ENCODE measurements around the gene ARHGAP40.

Gene ARHGAP40

DNA sequence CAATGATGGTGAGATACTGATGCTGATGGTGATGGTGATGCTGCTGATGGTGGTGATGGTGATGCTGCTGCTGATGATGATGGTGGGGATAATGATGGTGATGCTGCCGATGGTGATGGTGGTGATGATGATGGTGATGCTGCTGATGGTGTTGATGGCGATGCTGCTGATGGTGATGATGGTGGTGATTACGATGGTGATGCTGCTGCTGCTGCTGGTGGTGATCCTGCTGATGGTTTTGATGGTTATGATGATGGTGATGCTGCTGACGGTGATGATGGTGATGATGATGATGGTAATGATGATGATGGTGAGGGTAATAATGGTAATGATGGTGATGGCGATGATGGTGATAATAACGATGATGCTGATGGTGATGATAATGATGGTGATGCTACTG is 50.0 kb downstream of the ARHGAP40 start:
- no peak for DNase-seq (ENCODE audit: low spot score)

DNA sequence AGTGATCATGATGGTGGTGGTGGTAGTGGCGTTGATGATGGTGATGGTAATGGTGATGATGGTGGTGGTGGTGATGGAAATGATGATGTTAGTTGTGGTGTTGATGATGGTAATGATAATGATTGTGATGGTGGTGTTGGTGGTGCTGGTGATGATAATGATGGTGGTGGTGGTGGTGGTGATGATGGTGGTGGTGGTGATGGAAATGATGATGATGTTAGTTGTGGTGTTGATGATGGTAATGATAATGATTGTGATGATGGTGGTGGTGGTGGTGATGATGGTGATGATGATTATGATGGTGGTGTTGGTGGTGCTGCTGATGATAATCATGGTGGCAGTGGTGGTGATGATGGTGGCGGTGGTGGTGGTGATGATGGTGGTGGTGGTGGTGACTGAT is 51.4 kb downstream of the ARHGAP40 start:
- no peak for DNase-seq (ENCODE audit: low spot score)

DNA sequence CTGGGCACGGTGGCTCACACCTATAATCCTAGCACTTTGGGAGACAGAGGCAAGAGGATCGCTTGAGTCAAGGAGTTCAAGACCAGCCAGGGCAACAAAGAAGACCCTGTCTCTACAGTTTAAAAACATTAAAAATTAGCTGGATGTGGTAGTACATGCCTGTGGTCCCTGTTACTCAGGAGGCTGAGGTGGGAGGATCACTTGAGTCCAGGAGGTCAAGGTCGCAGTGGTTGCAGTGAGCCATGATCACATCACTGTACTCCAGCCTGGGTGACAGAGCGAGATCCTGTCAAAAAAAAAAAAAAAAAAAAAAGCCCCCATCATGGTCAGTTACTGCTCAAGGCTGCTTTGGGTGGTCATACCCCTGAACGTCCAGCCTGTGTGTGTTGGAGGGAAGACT is 55.8 kb downstream of the ARHGAP40 start:
- no peak for DNase-seq (ENCODE audit: low spot score)

DNA sequence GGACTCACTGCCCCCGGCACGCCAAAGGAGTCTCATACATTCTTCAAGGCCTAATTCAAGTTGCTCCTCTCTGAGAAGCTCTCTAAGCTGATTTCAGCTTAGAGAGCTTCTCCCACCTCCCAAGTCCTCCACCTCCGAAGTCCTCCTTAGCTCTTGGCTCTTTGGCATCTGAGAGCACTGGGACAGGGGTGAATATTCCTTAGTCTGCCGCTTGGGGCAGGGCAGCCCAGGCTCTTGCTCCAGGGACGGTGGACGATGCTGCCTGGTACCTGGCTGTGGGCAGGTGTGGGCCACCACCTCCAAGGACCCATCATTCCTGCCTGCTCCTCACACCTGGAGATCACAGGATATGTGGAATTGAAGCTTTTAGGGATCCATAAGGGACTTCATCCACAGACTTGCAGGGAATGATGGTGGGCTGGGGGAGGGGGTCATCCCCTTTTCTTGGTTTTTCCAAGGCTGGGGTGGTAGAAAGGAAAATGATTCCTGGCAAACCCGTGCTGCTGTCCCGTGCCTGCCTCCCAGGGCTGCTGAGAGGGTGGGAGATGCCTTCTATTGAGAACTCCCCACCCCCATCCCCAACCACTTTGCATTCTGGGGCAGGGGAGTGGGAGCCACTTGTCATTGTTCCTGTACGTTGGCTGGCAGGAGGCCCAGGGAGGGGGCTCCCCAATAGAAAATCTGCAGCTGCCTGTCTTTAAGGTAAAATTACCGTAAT is 57.4 kb downstream of the ARHGAP40 start:
- DNase-seq (ENCODE audit: low spot score), result peak; percentile 58

DNA sequence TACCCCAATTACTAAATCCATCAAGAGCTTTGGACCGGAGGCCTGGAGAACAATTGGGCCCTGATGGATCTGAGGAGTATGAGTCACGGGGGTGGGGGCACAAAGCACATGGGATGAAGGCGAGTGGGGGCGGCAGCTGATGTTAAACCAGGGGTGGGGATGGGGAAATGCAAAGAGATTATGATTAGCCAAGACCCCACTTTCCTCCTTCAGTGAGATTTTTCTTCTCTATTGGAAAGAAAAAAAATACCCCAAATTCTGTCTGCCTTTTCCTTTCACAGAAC is 57.9 kb downstream of the ARHGAP40 start:
- DNase-seq (ENCODE audit: low spot score), result no peak

DNA sequence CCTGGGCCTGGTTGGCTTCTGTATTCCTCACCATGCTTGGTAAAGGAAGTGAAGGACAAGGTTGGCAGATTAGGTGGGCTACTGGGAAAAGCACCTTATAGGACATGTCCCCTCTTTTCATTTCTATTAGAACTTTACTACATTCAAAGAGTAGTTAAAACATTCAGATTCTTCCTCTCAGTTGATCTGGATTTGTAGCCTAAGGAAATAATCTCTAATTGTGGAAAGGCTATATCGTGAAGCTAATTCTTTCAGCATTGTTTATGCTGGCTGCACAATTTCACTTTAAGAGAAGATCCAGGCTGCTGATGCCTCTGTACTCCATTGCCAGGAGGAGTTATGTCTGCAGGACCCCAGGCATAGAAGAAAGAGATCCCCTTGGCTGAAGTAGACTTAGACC is 58.8 kb downstream of the ARHGAP40 start:
- DNase-seq (ENCODE audit: low spot score), result no peak

DNA sequence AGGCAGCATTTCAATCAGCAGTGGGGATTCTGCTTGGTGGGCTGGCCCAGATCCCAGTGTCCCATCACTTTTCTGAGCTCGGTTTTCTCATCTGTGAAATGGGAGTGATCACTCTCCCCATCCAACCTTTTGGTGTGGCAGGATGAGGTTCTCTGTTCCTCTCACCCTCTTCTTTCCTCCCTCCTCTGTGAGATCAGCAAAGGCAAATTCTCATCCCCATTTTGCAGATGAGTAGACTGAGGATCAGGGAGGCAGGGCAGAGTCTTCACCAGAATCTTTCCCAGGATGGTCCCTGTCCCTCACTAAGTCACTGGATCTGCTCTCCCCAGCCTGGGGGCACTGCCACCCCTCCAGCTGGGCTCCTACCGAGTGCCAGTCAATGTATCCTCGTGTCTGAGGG is 62.1 kb downstream of the ARHGAP40 start:
- DNase-seq (ENCODE audit: low spot score), result no peak

DNA sequence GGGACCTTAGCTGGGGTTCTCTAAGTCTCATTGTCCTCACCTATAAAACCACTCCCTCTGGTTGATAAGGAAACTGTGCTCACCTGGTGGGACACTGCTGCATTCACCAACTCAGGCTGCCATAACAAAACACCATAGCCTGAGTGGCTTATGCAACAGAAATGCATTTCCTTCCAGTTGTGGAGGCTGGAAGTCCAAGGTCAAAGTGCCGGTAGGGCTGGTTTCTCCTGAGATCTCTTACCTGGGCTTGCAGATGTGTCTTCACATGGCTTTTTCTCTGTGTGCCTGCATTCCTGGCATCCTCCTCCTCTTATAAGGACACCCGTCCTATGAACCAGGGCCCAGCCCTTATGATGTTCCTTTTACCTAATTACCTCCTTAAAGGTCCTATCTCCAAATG is 62.7 kb downstream of the ARHGAP40 start:
- no peak for DNase-seq (ENCODE audit: low spot score)

DNA sequence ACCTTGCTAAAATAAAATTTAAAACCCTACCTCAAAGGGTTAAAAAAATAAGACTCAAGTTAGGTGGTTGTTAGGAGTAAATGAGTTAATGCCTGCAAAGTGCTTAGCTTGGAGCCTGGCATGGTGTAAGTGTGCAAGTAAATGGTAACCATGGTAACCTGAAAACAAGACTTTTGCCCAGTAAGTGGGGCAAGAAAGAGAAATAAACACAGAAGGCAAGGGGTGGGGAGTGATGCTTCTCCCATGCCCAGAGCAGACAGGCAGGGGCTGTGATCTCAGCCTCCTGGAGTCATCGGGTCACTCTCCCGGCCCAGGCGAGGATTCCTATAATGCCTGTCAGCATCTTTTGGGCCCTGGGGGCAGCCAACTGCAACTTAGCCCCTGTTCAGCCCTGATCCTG is 63.5 kb downstream of the ARHGAP40 start:
- DNase-seq (ENCODE audit: low spot score), result no peak

DNA sequence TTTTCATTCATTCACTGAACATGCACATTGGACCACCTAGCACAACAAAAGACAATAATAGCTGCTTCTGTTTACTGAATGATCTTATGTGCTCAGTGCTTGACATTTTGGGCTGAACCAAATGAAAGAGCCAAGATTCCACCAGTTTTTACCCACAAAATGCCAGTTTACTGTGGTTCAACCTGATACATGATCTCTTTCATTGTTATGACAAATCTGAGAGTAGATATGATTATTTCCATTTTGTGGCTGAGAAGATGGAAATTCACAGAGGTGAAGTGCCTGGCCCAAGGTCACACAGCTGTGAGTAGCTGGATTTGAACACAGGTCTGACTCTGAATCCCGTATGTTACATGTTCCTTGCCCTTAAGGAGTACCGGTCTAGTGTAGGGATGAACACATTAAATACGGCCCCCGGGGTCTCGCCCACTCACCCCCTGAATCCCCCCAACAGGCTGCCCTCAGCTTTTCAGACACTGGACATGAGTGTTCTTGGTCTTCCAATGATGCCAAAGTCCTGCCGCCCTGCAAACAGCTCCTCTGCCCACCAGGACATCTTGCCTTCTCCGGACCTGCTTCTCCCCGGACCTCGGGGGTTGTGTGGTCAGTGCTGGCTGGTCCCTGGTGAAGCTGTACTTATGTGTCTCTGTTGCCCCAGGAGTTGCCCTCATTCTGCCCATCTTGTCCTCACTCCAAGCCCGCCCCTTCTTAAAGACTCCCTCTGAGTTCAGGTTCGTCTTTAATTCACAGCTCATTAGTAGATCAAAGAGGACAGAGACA is 64.1 kb downstream of the ARHGAP40 start:
- DNase-seq (ENCODE audit: low spot score), result no peak

DNA sequence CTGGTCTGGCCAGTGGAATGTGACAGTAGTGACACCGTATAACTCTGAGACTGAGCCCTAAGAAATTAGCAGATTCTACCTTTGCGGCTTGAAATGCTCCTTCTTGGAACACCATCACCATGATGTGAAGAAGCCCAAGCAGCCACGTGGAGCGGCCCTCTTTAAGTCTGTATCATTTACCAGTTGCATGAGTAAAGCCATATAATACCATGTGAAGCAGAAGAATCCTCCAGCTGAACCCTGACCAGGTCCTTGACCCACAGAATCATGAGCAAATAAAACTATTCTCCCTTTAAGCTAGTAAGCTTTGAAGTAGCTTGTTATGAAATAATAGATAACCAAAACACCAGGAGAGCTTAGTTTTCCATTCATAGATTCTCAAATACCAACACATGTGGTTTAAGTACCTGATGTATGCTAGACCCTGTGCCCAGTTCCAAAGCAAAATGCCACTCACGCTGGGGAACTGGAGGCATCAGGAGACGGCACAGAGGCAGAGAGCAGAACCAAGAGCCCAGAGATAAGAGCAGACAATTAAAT is 65.9 kb downstream of the ARHGAP40 start:
- no peak for DNase-seq (ENCODE audit: low spot score)

DNA sequence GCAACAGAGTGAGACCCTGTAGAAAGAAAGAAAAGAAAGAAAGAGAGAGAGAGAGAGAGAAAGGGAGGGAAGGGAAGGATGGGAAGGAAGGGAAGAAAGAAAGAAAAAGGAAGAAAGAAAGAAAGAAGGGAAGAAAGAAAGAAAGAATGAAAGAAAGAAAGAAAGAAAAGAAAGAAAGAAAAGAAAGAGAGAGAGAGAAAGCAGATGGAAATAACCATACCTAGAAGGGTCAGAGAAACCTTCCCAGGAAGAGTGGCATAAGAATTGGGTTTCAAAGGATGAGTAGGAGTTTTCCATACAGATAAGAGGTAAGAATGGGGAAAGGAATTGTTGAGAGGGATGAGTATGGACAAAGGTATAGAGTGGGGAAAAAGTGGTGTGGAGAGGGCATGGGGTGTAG is 68.1 kb downstream of the ARHGAP40 start:
- no peak for DNase-seq (ENCODE audit: low spot score)

DNA sequence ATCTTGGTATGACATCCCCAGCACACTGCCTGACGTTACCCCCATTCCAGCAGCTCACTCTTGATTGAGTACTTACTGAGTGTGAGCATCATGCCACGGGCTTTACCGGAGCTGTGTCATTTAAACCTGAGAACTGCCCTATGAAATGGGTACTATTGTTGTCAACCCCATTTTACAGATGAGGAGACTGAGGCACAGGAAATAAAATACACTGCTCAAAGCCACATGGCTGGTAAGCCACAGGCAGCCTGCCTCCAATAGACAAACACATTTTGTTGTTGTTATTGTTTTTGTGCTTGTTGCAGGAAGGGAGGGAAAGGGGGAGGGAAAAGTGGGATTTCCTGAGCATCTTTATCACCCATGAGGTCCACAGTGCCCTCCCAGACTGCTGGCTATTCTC is 69.2 kb downstream of the ARHGAP40 start:
- no peak for DNase-seq (ENCODE audit: low spot score)

DNA sequence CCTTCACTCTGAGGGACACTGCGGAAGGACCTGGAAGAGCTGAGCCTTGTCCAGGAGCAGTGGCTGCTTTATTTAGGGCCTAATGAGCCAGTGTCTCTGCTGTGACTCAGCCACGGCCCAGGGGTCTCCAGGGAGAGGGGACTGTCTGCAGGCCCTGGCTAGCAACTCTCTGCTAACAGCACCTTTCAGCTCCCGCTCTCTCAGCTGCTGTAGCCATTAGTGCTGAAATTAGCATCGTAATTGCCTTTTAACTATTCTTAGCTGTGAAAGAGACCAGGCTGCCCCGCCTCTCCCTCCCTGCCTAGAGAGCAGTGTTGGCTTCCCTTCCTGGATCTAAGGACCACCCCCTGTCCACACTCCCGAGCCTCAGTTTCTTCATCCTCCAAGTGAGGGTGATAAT is 69.6 kb downstream of the ARHGAP40 start:
- no peak for DNase-seq (ENCODE audit: low spot score)

DNA sequence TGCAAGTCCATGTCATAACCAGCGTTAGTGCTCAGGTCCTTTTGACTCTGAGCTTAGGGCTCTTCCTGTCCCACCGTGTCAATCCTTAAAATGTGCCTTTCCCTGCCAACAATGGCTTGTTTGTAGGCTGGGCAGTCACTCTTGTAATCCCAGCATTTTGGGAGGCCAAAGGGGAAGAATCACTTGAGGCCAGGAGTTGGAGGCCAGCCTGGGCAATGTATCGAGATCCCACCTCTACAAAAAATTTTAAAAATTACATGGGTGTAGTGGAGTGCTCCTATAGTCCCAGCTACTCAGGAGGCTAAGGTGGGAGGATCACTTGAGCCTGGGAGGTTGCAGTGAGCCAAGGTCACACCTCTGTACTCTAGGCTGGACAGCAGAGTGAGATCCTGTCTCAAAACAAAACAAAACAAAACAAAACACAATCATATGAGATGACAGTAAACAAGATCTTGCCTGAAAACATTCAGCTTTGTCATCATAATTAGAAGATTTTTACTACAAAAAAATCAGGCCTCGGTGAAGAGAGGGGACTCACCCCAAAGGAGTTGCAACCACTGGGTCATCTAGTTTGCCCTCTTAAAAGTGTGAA is 70.2 kb downstream of the ARHGAP40 start:
- DNase-seq (ENCODE audit: low spot score), result no peak

DNA sequence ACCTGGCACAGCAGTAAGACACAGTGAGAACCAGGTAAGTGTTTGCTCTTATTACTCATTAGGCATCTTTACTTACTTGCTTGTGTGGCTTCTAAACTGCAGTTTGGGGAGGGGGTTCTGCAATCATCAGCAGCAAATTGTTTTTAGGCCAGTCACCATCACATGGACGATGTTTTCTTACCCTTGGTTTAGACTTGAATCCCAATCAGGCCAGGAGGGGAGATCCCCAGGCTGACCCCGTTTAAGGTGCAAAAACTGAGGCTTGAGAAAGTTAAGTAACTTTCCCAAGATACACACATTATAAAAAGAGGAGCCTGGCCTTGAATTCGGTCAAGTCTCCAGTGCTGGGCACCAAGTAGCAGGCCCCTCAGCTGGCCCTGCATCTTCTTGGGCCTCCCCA is 70.9 kb downstream of the ARHGAP40 start:
- no peak for DNase-seq (ENCODE audit: low spot score)

DNA sequence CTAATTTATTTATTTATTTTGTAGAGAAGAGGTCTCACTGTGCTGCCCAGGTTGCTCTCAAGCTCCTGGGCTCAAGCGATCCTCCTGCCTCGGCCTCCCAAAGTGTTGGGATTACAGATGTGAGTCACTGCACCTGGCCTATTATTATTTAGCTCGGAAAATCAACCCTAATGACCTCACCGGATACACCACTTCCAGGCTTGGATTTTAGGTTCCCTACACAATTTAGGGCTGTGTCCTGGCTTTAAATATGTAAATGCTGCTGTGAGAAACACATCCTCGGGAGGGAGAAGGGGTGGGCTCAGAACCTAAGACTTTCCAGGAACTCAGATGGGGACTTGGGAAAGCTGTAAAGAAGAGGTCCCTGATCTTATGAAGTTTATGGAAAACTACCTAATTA is 71.7 kb downstream of the ARHGAP40 start:
- DNase-seq (ENCODE audit: low spot score), result no peak

DNA sequence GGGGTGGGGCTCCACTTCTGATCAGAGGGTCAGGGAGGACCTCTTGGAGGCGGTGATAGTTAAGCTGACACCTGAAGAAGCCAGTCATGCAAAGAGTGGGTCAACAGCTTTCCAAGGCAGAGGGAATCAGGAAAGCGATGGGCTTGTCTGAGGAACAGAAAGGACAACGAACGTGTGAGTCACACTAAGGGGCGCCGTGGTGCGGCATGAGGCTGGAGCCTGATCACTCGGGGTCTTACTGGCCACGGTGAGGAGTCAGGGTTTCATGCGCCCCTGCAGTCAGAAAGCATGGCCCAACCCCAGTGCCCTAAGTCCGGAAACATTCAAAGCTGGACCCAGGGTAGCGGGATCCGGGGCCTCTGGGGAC is 72.1 kb downstream of the ARHGAP40 start:
- DNase-seq (ENCODE audit: low spot score), result no peak

DNA sequence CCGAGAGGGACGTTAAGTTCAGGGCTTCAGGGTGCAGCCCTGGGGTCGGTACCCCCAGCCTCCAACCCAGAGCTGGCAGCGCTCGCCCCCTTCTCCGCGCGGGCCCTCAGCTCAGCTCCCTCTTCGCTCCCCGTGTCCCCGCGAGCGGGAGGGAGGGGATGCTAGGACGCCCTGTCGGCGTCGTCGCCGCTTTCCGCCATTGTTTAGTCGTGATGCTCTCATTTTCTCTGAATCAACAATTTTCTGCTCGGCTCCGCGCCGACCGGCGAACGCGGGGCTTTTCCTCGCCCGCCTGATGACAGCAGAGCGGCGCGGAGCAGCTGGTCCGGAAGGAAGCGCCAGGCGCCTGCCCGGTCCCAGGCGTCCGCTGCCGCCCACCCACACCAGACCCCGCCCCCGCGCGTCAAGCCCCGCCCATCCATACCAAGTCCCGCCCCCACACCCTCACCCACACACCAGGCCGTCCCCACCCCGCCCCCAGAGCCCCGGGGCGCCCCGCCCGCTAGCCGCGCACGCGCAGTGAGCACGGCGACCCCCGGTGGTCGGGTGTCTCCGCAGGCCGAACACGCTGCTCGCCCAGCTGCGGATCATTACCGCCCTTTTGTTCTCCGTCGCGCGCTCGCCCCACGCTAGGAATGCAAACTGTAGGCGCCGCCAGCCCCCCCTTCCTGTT is 72.6 kb downstream of the ARHGAP40 start:
- DNase-seq (ENCODE audit: low spot score), result no peak

DNA sequence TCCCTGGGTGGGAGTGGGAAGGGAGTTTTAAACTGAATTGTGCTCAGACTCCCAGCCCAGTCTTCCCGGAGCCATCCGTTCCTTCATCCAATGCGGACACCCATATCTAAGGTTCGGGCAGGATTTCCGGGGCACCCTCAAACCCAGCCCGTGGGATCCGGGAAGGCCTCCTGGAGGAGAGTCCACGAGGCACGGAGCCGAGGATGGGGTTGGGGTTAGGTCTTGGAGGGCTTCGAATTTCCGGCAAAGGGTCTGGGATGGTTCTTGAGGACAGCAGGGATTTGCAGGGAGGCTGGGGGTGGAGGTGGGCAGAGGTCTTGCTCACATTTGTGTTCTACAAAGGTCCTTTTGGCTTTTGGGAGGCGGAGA is 73.1 kb downstream of the ARHGAP40 start:
- DNase-seq (ENCODE audit: low spot score), result no peak

DNA sequence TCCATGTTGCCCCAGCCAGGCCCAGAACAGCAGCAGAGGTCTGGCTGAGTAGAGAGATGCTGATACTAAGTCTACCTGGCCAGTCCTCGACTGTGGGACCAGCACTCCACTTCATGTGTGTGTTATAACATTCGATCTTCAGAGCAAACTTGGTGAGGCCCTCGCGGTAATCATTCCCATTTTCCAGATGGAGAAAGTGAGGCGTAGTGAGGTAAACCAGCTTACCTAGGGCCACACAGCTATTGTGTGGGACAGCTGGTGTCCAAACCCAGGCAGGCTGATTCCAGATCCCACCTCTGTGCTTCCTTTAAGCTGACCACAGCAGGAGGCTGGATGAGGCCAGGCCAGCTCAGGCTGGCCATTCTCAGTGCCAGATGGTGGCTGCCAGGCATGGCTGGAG is 75.0 kb downstream of the ARHGAP40 start:
- DNase-seq (ENCODE audit: low spot score), result no peak

DNA sequence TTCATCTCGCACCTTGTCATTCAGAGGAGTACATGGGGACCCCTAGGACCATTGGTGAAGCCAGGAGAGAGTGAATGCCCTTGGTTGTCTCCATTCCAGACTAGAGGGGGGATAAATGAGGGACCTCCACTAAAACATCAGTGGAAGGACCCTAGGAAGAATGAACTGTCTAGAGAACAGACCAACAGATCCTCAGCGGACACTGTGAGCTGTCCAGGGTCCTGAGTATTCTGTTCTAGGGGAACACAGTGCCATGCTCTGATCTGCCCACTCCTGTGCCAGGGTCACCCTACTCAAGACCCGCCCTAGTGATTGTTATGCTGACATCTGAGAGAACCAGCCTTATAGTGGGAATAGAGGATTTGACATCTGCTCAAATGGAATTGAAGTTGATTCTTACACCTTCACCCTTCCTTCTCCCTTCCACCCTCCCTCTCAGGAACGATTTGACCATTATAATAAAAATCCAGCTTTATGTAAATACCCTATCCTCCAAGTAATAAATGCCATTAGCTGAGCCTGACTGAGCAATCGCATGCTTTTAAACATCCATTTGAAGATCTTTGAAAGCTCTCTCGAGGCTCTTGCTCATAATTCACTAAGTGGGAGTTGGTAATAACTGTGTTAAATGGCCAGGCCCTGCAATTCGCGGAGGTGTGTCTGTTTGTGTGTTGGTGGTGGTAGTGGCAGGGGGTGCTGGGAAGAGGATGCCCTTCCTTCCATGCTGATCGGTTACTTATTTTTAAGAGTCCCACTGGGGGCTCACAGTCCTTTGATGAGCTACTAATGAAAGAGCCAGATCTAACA is 79.1 kb downstream of the ARHGAP40 start:
- DNase-seq (ENCODE audit: low spot score), result peak; percentile 47

All from HuH-7.5 (cell line).